ENCODE data around the gene STAC3.

The STAC3 gene

GRCh38 chr12:57254506-57255280 lies 3.7 kb upstream of the STAC3 start:
- no peak for DNase-seq

- no peak for DNase-seq
Observed at GRCh38 chr12:57250541-57250940, 446 bp downstream of the STAC3 start.

- DNase-seq = no peak
Observed at GRCh38 chr12:57248934-57249742, 1.8 kb downstream of the STAC3 start.

- DNase-seq = no peak
Observed at GRCh38 chr12:57247041-57247440, 3.9 kb downstream of the STAC3 start.

- DNase-seq = no peak
Observed at GRCh38 chr12:57244312-57244696, 6.7 kb downstream of the STAC3 start.

- peak; percentile 46 for DNase-seq
Observed at GRCh38 chr12:57243521-57244311, 7.3 kb downstream of the STAC3 start.

GRCh38 chr12:57242691-57243454 lies 8.1 kb downstream of the STAC3 start:
- DNase-seq = no peak

- DNase-seq = peak; percentile 10
Observed at GRCh38 chr12:57242329-57242690, 8.7 kb downstream of the STAC3 start.

GRCh38 chr12:57241402-57242310 lies 9.3 kb downstream of the STAC3 start:
- DNase-seq = no peak

- DNase-seq = no peak
Observed at GRCh38 chr12:57240926-57241401, 10.0 kb downstream of the STAC3 start.

GRCh38 chr12:57240066-57240921 lies 10.7 kb downstream of the STAC3 start:
- DNase-seq = no peak

GRCh38 chr12:57239587-57240065 lies 11.4 kb downstream of the STAC3 start:
- DNase-seq = no peak

GRCh38 chr12:57238854-57239554 lies 12.0 kb downstream of the STAC3 start:
- DNase-seq = peak; percentile 87

- no peak for DNase-seq
Observed at GRCh38 chr12:57237932-57238853, 12.8 kb downstream of the STAC3 start.

GRCh38 chr12:57237596-57237931 lies 13.4 kb downstream of the STAC3 start:
- no peak for DNase-seq

GRCh38 chr12:57236925-57237595 lies 13.9 kb downstream of the STAC3 start:
- DNase-seq = no peak

- DNase-seq = no peak
Observed at GRCh38 chr12:57236201-57236924, 14.6 kb downstream of the STAC3 start.

All from midbrain (tissue), 1 donor.